SK-N-SH (cell line): ENCODE results near the gene POU3F3.

Experiments used
- TF ChIP-seq, protein P1 (sequence below): fragments of 150-350 bp; IDR thresholded peaks from 2 replicates; pipeline ENCODE4 v1.6.1; 2017; ENCODE audit warnings: antibody characterized with exemption, low read length, low read depth, borderline replicate concordance
- TF ChIP-seq, protein P2 (sequence below): fragments of 200-600 bp; sonication (generic); IDR thresholded peaks from 2 replicates; pipeline ENCODE4 v1.6.1; 2017; ENCODE audit warnings: antibody characterized with exemption, mild to moderate bottlenecking, moderate library complexity

DNA sequence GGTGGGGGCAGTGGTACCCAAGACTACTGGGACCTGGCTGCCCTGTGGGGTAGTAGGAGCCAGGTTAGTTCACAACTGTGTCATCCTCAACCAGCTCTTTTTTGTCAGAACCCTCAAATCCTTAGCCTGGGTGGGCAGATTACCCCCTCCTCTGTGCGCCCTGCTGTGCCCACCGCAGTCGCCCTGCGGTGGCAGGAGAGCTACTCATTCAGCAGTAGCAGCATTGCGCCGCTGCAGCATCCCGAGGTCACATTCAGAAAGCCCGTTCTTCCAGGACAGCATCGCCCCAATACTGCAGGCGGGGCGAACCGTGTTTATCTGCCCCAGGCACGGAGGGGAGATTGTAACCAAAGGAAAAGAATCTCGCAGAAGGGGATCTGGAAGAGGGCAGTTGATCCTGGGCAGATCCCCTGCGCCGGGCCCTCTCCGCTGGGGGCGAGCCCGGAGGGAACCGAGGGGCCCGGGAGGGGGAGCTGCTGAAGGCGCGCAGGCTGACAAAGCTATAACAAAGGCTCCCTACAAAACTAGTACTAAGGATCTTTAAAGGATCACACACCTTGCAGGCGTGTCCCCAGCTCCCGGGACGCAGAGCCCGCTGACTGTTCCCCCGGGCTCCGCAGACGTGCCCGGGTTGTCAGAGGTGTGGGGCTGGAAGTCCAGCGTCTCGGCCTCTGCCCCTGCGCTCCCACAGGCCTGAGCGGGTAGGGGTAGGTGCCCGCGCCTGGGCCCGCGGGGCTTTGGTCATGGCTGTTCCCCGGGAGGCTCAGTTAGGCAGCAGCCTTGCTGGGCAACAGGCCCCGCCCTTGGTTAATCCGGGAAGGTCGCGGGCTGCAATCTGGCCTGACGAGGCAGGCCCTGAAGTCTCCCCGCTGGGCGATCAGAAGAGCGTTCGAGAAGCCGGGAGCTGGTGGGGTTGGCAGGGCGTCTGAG is 13.2 kb downstream of the POU3F3 start:
- TF ChIP-seq, protein P1, sequence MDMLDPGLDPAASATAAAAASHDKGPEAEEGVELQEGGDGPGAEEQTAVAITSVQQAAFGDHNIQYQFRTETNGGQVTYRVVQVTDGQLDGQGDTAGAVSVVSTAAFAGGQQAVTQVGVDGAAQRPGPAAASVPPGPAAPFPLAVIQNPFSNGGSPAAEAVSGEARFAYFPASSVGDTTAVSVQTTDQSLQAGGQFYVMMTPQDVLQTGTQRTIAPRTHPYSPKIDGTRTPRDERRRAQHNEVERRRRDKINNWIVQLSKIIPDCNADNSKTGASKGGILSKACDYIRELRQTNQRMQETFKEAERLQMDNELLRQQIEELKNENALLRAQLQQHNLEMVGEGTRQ, result no peak
- TF ChIP-seq, protein P2, sequence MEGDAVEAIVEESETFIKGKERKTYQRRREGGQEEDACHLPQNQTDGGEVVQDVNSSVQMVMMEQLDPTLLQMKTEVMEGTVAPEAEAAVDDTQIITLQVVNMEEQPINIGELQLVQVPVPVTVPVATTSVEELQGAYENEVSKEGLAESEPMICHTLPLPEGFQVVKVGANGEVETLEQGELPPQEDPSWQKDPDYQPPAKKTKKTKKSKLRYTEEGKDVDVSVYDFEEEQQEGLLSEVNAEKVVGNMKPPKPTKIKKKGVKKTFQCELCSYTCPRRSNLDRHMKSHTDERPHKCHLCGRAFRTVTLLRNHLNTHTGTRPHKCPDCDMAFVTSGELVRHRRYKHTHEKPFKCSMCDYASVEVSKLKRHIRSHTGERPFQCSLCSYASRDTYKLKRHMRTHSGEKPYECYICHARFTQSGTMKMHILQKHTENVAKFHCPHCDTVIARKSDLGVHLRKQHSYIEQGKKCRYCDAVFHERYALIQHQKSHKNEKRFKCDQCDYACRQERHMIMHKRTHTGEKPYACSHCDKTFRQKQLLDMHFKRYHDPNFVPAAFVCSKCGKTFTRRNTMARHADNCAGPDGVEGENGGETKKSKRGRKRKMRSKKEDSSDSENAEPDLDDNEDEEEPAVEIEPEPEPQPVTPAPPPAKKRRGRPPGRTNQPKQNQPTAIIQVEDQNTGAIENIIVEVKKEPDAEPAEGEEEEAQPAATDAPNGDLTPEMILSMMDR, result no peak
